Measurements from ENCODE around the gene TBC1D16. TPM values are rescaled to one million over a fixed set of nuclear protein-coding genes. Genes with fewer than 3 reads are reported as not detected.

Gene TBC1D16
- total RNA-seq, 2 donors from 2014 or later = 15.8 to 32.8 TPM

GRCh38 chr17:79953335-79953734, 82.3 kb downstream of the TBC1D16 start:
- H3K27me3 Mint-ChIP-seq (ENCODE audit: low read depth) = no peaks in the 10 kb centered on the region
- H3K4me3 Mint-ChIP-seq = no peak overlapping the region
- no peak for DNase-seq
- no peaks in the 10 kb centered on the region for H3K36me3 Mint-ChIP-seq (ENCODE audit: insufficient read depth in 2 of 2)
- no peak overlapping the region for H3K27ac Mint-ChIP-seq
- ATAC-seq (replicated peaks in 1 of 2) = no peak
- H3K4me1 Mint-ChIP-seq (ENCODE audit: low read depth) = no peaks in the 10 kb centered on the region
- H3K9me3 Mint-ChIP-seq = no peaks in the 10 kb centered on the region

- no peak overlapping the region for H3K27ac Mint-ChIP-seq
- no peak for DNase-seq
- no peak overlapping the region for H3K4me3 Mint-ChIP-seq
- H3K36me3 Mint-ChIP-seq (ENCODE audit: insufficient read depth in 2 of 2) = no peaks in the 10 kb centered on the region
- no peaks in the 10 kb centered on the region for H3K9me3 Mint-ChIP-seq
- H3K27me3 Mint-ChIP-seq (ENCODE audit: low read depth) = no peaks in the 10 kb centered on the region
- no peak for ATAC-seq (replicated peaks in 1 of 2)
- no peaks in the 10 kb centered on the region for H3K4me1 Mint-ChIP-seq (ENCODE audit: low read depth)
Observed at GRCh38 chr17:79952901-79953300, 82.8 kb downstream of the TBC1D16 start.

GRCh38 chr17:79952265-79952877, 83.3 kb downstream of the TBC1D16 start:
- DNase-seq (no peak), ATAC-seq (replicated peaks in 1 of 2) (no peak)
- no peaks in the 10 kb centered on the region for H3K36me3 Mint-ChIP-seq (ENCODE audit: insufficient read depth in 2 of 2)
- no peaks in the 10 kb centered on the region for H3K9me3 Mint-ChIP-seq
- H3K27ac Mint-ChIP-seq = no peak overlapping the region
- no peaks in the 10 kb centered on the region for H3K27me3 Mint-ChIP-seq (ENCODE audit: low read depth)
- H3K4me1 Mint-ChIP-seq (ENCODE audit: low read depth) = no peaks in the 10 kb centered on the region
- no peak overlapping the region for H3K4me3 Mint-ChIP-seq

- DNase-seq = no peak
Observed at GRCh38 chr17:79951361-79952264, 84.1 kb downstream of the TBC1D16 start.

GRCh38 chr17:79950751-79951150, 84.9 kb downstream of the TBC1D16 start:
- no peaks in the 10 kb centered on the region for H3K36me3 Mint-ChIP-seq (ENCODE audit: insufficient read depth in 2 of 2)
- H3K27ac Mint-ChIP-seq = no peak overlapping the region
- no peaks in the 10 kb centered on the region for H3K4me1 Mint-ChIP-seq (ENCODE audit: low read depth)
- ATAC-seq (replicated peaks in 1 of 2) (no peak), DNase-seq (no peak)
- H3K9me3 Mint-ChIP-seq = no peaks in the 10 kb centered on the region
- no peak overlapping the region for H3K4me3 Mint-ChIP-seq
- H3K27me3 Mint-ChIP-seq (ENCODE audit: low read depth) = no peaks in the 10 kb centered on the region

More at GRCh38 chr17:79951361-79952264, 84.1 kb downstream of the TBC1D16 start:
- Mint-ChIP-seq H3K27me3 (ENCODE audit: low read depth) (no peaks in the 10 kb centered on the region), H3K4me3 (no peak overlapping the region), H3K36me3 (ENCODE audit: insufficient read depth in 2 of 2) (no peaks in the 10 kb centered on the region), H3K4me1 (ENCODE audit: low read depth) (no peaks in the 10 kb centered on the region), H3K27ac (no peak overlapping the region), H3K9me3 (no peaks in the 10 kb centered on the region)
- ATAC-seq (replicated peaks in 1 of 2) = no peak

- Mint-ChIP-seq H3K9me3 (no peaks in the 10 kb centered on the region), H3K36me3 (ENCODE audit: insufficient read depth in 2 of 2) (no peaks in the 10 kb centered on the region), H3K4me3 (no peak overlapping the region), H3K27ac (no peak overlapping the region), H3K4me1 (ENCODE audit: low read depth) (no peaks in the 10 kb centered on the region), H3K27me3 (ENCODE audit: low read depth) (no peaks in the 10 kb centered on the region)
- ATAC-seq (replicated peaks in 1 of 2) = no peak
- no peak for DNase-seq
Observed at GRCh38 chr17:79950306-79950705, 85.4 kb downstream of the TBC1D16 start.

GRCh38 chr17:79949656-79950209, 85.9 kb downstream of the TBC1D16 start:
- Mint-ChIP-seq H3K27me3 (ENCODE audit: low read depth) (no peaks in the 10 kb centered on the region), H3K4me3 (no peak overlapping the region), H3K9me3 (no peaks in the 10 kb centered on the region), H3K27ac (no peak overlapping the region), H3K4me1 (ENCODE audit: low read depth) (no peaks in the 10 kb centered on the region), H3K36me3 (ENCODE audit: insufficient read depth in 2 of 2) (no peaks in the 10 kb centered on the region)
- ATAC-seq (replicated peaks in 1 of 2) (no peak), DNase-seq (no peak)

GRCh38 chr17:79948945-79949655, 86.6 kb downstream of the TBC1D16 start:
- Mint-ChIP-seq H3K27me3 (ENCODE audit: low read depth) (no peaks in the 10 kb centered on the region), H3K36me3 (ENCODE audit: insufficient read depth in 2 of 2) (peaks cover 0 to 2% of the 10 kb centered on the region in 2 donors), H3K4me3 (no peak overlapping the region), H3K27ac (no peak overlapping the region), H3K9me3 (no peaks in the 10 kb centered on the region), H3K4me1 (ENCODE audit: low read depth) (no peaks in the 10 kb centered on the region)
- no peak for ATAC-seq (replicated peaks in 1 of 2)
- DNase-seq = no peak

- DNase-seq (no peak), ATAC-seq (replicated peaks in 1 of 2) (no peak)
- H3K27me3 Mint-ChIP-seq (ENCODE audit: low read depth) = no peaks in the 10 kb centered on the region
- H3K9me3 Mint-ChIP-seq = no peaks in the 10 kb centered on the region
- H3K4me1 Mint-ChIP-seq (ENCODE audit: low read depth) = no peaks in the 10 kb centered on the region
- no peak overlapping the region for H3K4me3 Mint-ChIP-seq
- peaks cover 0 to 2% of the 10 kb centered on the region in 2 donors for H3K36me3 Mint-ChIP-seq (ENCODE audit: insufficient read depth in 2 of 2)
- no peak overlapping the region for H3K27ac Mint-ChIP-seq
Observed at GRCh38 chr17:79948406-79948944, 87.2 kb downstream of the TBC1D16 start.

GRCh38 chr17:79947351-79948031, 88.2 kb downstream of the TBC1D16 start:
- Mint-ChIP-seq H3K4me3 (no peak overlapping the region), H3K4me1 (ENCODE audit: low read depth) (peaks cover 8% of the 10 kb centered on the region), H3K9me3 (no peaks in the 10 kb centered on the region), H3K36me3 (ENCODE audit: insufficient read depth in 2 of 2) (peaks cover 0 to 2% of the 10 kb centered on the region in 2 donors), H3K27ac (no peak overlapping the region), H3K27me3 (ENCODE audit: low read depth) (no peaks in the 10 kb centered on the region)
- ATAC-seq (replicated peaks in 1 of 2) = no peak
- no peak for DNase-seq

GRCh38 chr17:79946352-79947231, 89.1 kb downstream of the TBC1D16 start:
- H3K9me3 Mint-ChIP-seq = no peaks in the 10 kb centered on the region
- H3K4me1 Mint-ChIP-seq (ENCODE audit: low read depth) = peaks cover 8% of the 10 kb centered on the region
- ATAC-seq (replicated peaks in 1 of 2) = no peak
- H3K4me3 Mint-ChIP-seq = no peak overlapping the region
- no peaks in the 10 kb centered on the region for H3K27me3 Mint-ChIP-seq (ENCODE audit: low read depth)
- DNase-seq = no peak
- H3K27ac Mint-ChIP-seq = no peak overlapping the region
- peaks cover 0 to 2% of the 10 kb centered on the region in 2 donors for H3K36me3 Mint-ChIP-seq (ENCODE audit: insufficient read depth in 2 of 2)

Data from activated T-cell treated with anti-CD3 and anti-CD28 coated beads, Interleukin-2, amount 50 U/mL, for 72 hours (primary cell).